Activated CD8-positive, alpha-beta T cell treated with anti-CD3 and anti-CD28 coated beads for 36 hours (primary cell): Measurements from ENCODE around the gene ENAH. TPM values are rescaled to one million over a fixed set of nuclear protein-coding genes. Genes with fewer than 3 reads are reported as not detected.

Experiments
- ATAC-seq: fragments of 200-7000 bp; cut with Tn5 transposase; one replicate; pipeline ENCODE4 v1.10.0; 2021; ENCODE audit warnings: mild to moderate bottlenecking, moderate library complexity
- CTCF ChIA-PET: fragments of 350-600 bp; sonication (Branson Sonifier 250); formaldehyde crosslinking; loops from one replicate; lab custom pipeline; 2021; ENCODE audit warnings: antibody characterized with exemption; lab: Charles Lee
- POLR2A ChIA-PET: fragments of 350-600 bp; sonication (Branson Sonifier 250); formaldehyde crosslinking; loops from one replicate; lab custom pipeline; 2021; ENCODE audit warnings: antibody characterized with exemption; lab: Charles Lee
- DNase-seq: peaks from one replicate; pipeline ENCODE4 v3.0.0-alpha.2; 2020
- H3K27ac Mint-ChIP-seq: one replicate; pipeline ENCODE4 v1.8.0; 2021; ENCODE audit warnings: mild to moderate bottlenecking, mixed read lengths
- H3K27me3 Mint-ChIP-seq: one replicate; pipeline ENCODE4 v1.8.0; 2021; ENCODE audit warnings: mixed read lengths
- H3K36me3 Mint-ChIP-seq: one replicate; pipeline ENCODE4 v1.8.0; 2021; ENCODE audit warnings: low read depth, mixed read lengths
- H3K4me1 Mint-ChIP-seq: one replicate; pipeline ENCODE4 v1.8.0; 2021; ENCODE audit warnings: low read depth, mixed read lengths
- H3K4me3 Mint-ChIP-seq: one replicate; pipeline ENCODE4 v1.8.0; 2021; ENCODE audit warnings: mild to moderate bottlenecking, moderate library complexity, mixed read lengths
- H3K9me3 Mint-ChIP-seq: one replicate; pipeline ENCODE4 v1.8.0; 2021; ENCODE audit warnings: mixed read lengths
- CTCF ChIP-seq: fragments of 200-600 bp; IDR thresholded peaks from one replicate; pipeline ENCODE4 v1.8.0; 2022; ENCODE audit warnings: antibody characterized with exemption, mild to moderate bottlenecking
- intact Hi-C: fragments of 100-400 bp; cut with micrococcal nuclease; formaldehyde crosslinking; loops from one replicate; pipeline ENCODE4 v1.10.0; 2022
- total RNA-seq, 2 experiments: library from RNA; stranded (reverse); gene quantifications; one replicate each; pipeline ENCODE4 v1.2.3, GENCODE V29; 2021

ENAH gene
- total RNA-seq, 2 experiments from 2014 or later = 0.51 to 0.65 TPM

GRCh38 chr1:225451340-225451739 is 201.6 kb downstream of the ENAH start:
- no peak overlapping the region for H3K4me3 Mint-ChIP-seq
- intact Hi-C loops = no loop called here
- H3K27ac Mint-ChIP-seq = no peak overlapping the region
- ChIA-PET POLR2A (interaction anchor here (1.4 kb wide), 1 partner anchor 10 kb away, joined by 3 read pairs; no protein-coding TSS in a partner anchor), CTCF (no interaction called here)
- TF ChIP-seq CTCF = no peak
- no peaks in the 10 kb centered on the region for H3K36me3 Mint-ChIP-seq
- DNase-seq (no peak), ATAC-seq (no peak)
- no peaks in the 10 kb centered on the region for H3K27me3 Mint-ChIP-seq
- no peaks in the 10 kb centered on the region for H3K9me3 Mint-ChIP-seq
- peaks cover 33% of the 10 kb centered on the region for H3K4me1 Mint-ChIP-seq

GRCh38 chr1:225450491-225451191 is 202.3 kb downstream of the ENAH start:
- ChIA-PET POLR2A (interaction anchor here (1.0 to 1.5 kb wide), 3 partner anchors 11 to 23 kb away, joined by 3 to 4 read pairs (median 4); partner anchors contain the start of gene LBR), CTCF (no interaction called here)
- ATAC-seq (no peak), DNase-seq (peak; percentile 48)
- no peaks in the 10 kb centered on the region for H3K27me3 Mint-ChIP-seq
- H3K4me1 Mint-ChIP-seq = peaks cover 40% of the 10 kb centered on the region
- intact Hi-C loops = no loop called here
- no peaks in the 10 kb centered on the region for H3K36me3 Mint-ChIP-seq
- TF ChIP-seq CTCF = no peak
- H3K27ac Mint-ChIP-seq = no peak overlapping the region
- no peaks in the 10 kb centered on the region for H3K9me3 Mint-ChIP-seq
- no peak overlapping the region for H3K4me3 Mint-ChIP-seq

GRCh38 chr1:225449774-225450173 is 203.1 kb downstream of the ENAH start:
- no peak overlapping the region for H3K27ac Mint-ChIP-seq
- no peak for TF ChIP-seq CTCF
- no peaks in the 10 kb centered on the region for H3K9me3 Mint-ChIP-seq
- ChIA-PET CTCF (no interaction called here), POLR2A (interaction anchor here (1.0 to 1.5 kb wide), 2 partner anchors 19 to 22 kb away, joined by 4 read pairs; partner anchors contain the start of gene LBR)
- H3K4me3 Mint-ChIP-seq = no peak overlapping the region
- H3K36me3 Mint-ChIP-seq = no peaks in the 10 kb centered on the region
- intact Hi-C loops = no loop called here
- DNase-seq = no peak
- H3K27me3 Mint-ChIP-seq = no peaks in the 10 kb centered on the region
- ATAC-seq = no peak
- H3K4me1 Mint-ChIP-seq = peaks cover 44% of the 10 kb centered on the region

- Mint-ChIP-seq H3K27ac (no peak overlapping the region), H3K4me3 (no peak overlapping the region), H3K9me3 (no peaks in the 10 kb centered on the region), H3K27me3 (no peaks in the 10 kb centered on the region), H3K36me3 (no peaks in the 10 kb centered on the region), H3K4me1 (peaks cover 43% of the 10 kb centered on the region)
- POLR2A ChIA-PET = interaction anchor here (1.0 to 8.7 kb wide), 4 partner anchors 19 to 22 kb away, joined by 3 to 109 read pairs (median 4); partner anchors contain the start of gene LBR
- intact Hi-C loops = no loop called here
- CTCF ChIA-PET = interaction anchor here (1.0 to 1.5 kb wide), 2 partner anchors 11 to 539 kb away, joined by 3 read pairs; no protein-coding TSS in a partner anchor
- TF ChIP-seq CTCF = no peak
- DNase-seq (no peak), ATAC-seq (no peak)
Observed at GRCh38 chr1:225449261-225449660, 203.7 kb downstream of the ENAH start.

GRCh38 chr1:225448146-225448805 is 204.6 kb downstream of the ENAH start:
- Mint-ChIP-seq H3K9me3 (no peaks in the 10 kb centered on the region), H3K27ac (no peak overlapping the region), H3K36me3 (no peaks in the 10 kb centered on the region), H3K4me3 (no peak overlapping the region), H3K4me1 (peaks cover 40% of the 10 kb centered on the region), H3K27me3 (no peaks in the 10 kb centered on the region)
- DNase-seq (no peak), ATAC-seq (no peak)
- ChIA-PET POLR2A (interaction anchor here (0.9 to 8.7 kb wide), 3 partner anchors 12 to 21 kb away, joined by 3 to 109 read pairs (median 5); partner anchors contain the start of gene LBR), CTCF (interaction anchor here (1.0 to 1.5 kb wide), 2 partner anchors 12 to 540 kb away, joined by 3 read pairs; no protein-coding TSS in a partner anchor)
- intact Hi-C loops = no loop called here
- no peak for TF ChIP-seq CTCF
